ENCODE results near the gene ITFG1. TPM values are rescaled to one million over a fixed set of nuclear protein-coding genes. Genes with fewer than 3 reads are reported as not detected.

ITFG1 gene
- polyA plus RNA-seq, 3 donors, result 28.9 to 62.5 (median 35.3) TPM

DNA sequence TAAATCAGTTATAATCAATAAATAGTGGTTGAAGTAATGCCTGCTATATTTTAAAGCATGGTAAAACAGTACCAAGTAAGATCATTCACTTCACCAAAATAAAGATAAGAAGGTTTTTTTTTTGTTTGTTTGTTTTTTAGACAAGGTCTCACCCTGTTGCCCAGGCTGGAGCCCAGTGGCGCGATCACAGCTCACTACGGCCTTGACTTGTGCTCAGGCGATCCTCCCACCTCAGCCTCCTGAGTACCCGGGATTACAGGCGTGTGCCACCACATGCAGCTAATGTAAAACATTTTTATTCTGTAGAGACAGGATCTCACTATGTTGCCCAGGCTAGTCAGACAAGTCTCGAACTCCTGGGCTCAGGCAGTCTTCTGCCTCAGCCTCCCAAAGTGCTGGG lies 232.6 kb downstream of the ITFG1 start:
- TF ChIP-seq CTCF (IDR thresholded peaks at IDR 0.05), result no peak
- no peak overlapping the region for H3K4me2 ChIP-seq (replicated peaks; ENCODE audit: extremely low read depth, low read length, poor library complexity, severe bottlenecking)
- no peaks in the 10 kb centered on the region for H3K27me3 ChIP-seq (ENCODE audit: control insufficient read depth in 2 of 2, insufficient read depth in 2 of 2, low read length in 2 of 2)
- no peak overlapping the region for H3K4me3 ChIP-seq (replicated peaks in 1 of 3; ENCODE audit: low read depth in 2 of 3, low read length in 3 of 3)
- Mint-ChIP-seq H3K36me3 (peaks cover 31 to 58% of the 10 kb centered on the region in 2 donors), H3K27ac (peak overlapping the region in 1 of 7 donors; percentile 18), H3K9me3 (peaks cover 0 to 7% (median 4%) of the 10 kb centered on the region in 7 donors), H3K27me3 (ENCODE audit: low read depth in 3 of 3) (peaks cover 0 to 2% (median 0%) of the 10 kb centered on the region in 3 donors), H3K4me1 (no peaks in the 10 kb centered on the region), H3K4me3 (no peak overlapping the region)
- H3K36me3 ChIP-seq (replicated peaks in 1 of 2; ENCODE audit: control insufficient read depth in 1 of 2, insufficient read depth in 2 of 2, low read length in 2 of 2), result peaks cover 3 to 20% of the 10 kb centered on the region in 2 donors
- no peak overlapping the region for H3K9ac ChIP-seq (ENCODE audit: insufficient read depth, low read length, poor library complexity, severe bottlenecking)
- no peak overlapping the region for H3K27ac ChIP-seq (ENCODE audit: low read depth in 1 of 2, low read length in 2 of 2)
- H3K4me1 ChIP-seq (ENCODE audit: control insufficient read depth in 1 of 2, insufficient read depth in 2 of 2, low read length in 2 of 2), result no peaks in the 10 kb centered on the region
- H2AFZ ChIP-seq (ENCODE audit: insufficient read depth, low read depth, low read length, poor library complexity, severe bottlenecking), result no peak overlapping the region
- intact Hi-C loops (cut with micrococcal nuclease), result no loop called here
- no peaks in the 10 kb centered on the region for H4K20me1 ChIP-seq (ENCODE audit: insufficient read depth, low read length)
- 98% methylated on average over 7 of the region's 7 CpGs for WGBS (ENCODE audit: insufficient coverage)
- DNase-seq, result no peak
- no peaks in the 10 kb centered on the region for H3K9me3 ChIP-seq (replicated peaks in 1 of 2; ENCODE audit: control insufficient read depth in 1 of 2, insufficient read depth in 1 of 2, low read length in 2 of 2)
- H3K79me2 ChIP-seq (ENCODE audit: insufficient read depth, low read length), result no peaks in the 10 kb centered on the region

- no peak for DNase-seq
- no CpG with 5 or more reads among the region's 2 CpGs for WGBS (ENCODE audit: insufficient coverage)
- no peaks in the 10 kb centered on the region for H3K27me3 ChIP-seq (ENCODE audit: control insufficient read depth in 2 of 2, insufficient read depth in 2 of 2, low read length in 2 of 2)
- peaks cover 52 to 78% of the 10 kb centered on the region in 2 donors for H3K36me3 Mint-ChIP-seq
- peaks cover 21 to 56% of the 10 kb centered on the region in 2 donors for H3K36me3 ChIP-seq (replicated peaks in 1 of 2; ENCODE audit: control insufficient read depth in 1 of 2, insufficient read depth in 2 of 2, low read length in 2 of 2)
- no peaks in the 10 kb centered on the region for H4K20me1 ChIP-seq (ENCODE audit: insufficient read depth, low read length)
- H3K9ac ChIP-seq (ENCODE audit: insufficient read depth, low read length, poor library complexity, severe bottlenecking), result no peak overlapping the region
- no peaks in the 10 kb centered on the region for H3K79me2 ChIP-seq (ENCODE audit: insufficient read depth, low read length)
- H3K4me3 Mint-ChIP-seq, result no peak overlapping the region
- H3K27me3 Mint-ChIP-seq (ENCODE audit: low read depth in 3 of 3), result no peaks in the 10 kb centered on the region
- H3K9me3 ChIP-seq (replicated peaks in 1 of 2; ENCODE audit: control insufficient read depth in 1 of 2, insufficient read depth in 1 of 2, low read length in 2 of 2), result peaks cover 0 to 7% of the 10 kb centered on the region in 2 donors
- peaks cover 0 to 9% (median 0%) of the 10 kb centered on the region in 7 donors for H3K9me3 Mint-ChIP-seq
- H2AFZ ChIP-seq (ENCODE audit: insufficient read depth, low read depth, low read length, poor library complexity, severe bottlenecking), result no peak overlapping the region
- no peak overlapping the region for H3K4me2 ChIP-seq (replicated peaks; ENCODE audit: extremely low read depth, low read length, poor library complexity, severe bottlenecking)
- H3K4me1 ChIP-seq (ENCODE audit: control insufficient read depth in 1 of 2, insufficient read depth in 2 of 2, low read length in 2 of 2), result no peaks in the 10 kb centered on the region
- no peaks in the 10 kb centered on the region for H3K4me1 Mint-ChIP-seq
- no peak overlapping the region for H3K4me3 ChIP-seq (replicated peaks in 1 of 3; ENCODE audit: low read depth in 2 of 3, low read length in 3 of 3)
- intact Hi-C loops (cut with micrococcal nuclease), result no loop called here
- no peak overlapping the region for H3K27ac Mint-ChIP-seq
- H3K27ac ChIP-seq (ENCODE audit: low read depth in 1 of 2, low read length in 2 of 2), result no peak overlapping the region
- TF ChIP-seq CTCF (IDR thresholded peaks at IDR 0.05), result no peak
Observed at GRCh38 chr16:47213761-47214440, 247.0 kb downstream of the ITFG1 start.

All from CD14-positive monocyte (primary cell).